HUDEP-2 (cell line): Measurements from ENCODE around the gene SDK1.

ENCODE experiments used
- DNase-seq, 76 experiments: peaks; one replicate each; lab custom pipeline; 2025; ENCODE audit not compliant: unreplicated experiment in 76 of 76; lab: John Stamatoyannopoulos, UW

The SDK1 gene

GRCh38 chr7:3446786-3447185 lies 145.7 kb downstream of the SDK1 start:
- DNase-seq: no peak

GRCh38 chr7:3451701-3452100 lies 150.6 kb downstream of the SDK1 start:
- no peak for DNase-seq

GRCh38 chr7:3453398-3453797 lies 152.3 kb downstream of the SDK1 start:
- DNase-seq: no peak

GRCh38 chr7:3455806-3456595 lies 154.9 kb downstream of the SDK1 start:
- no peak for DNase-seq

GRCh38 chr7:3459111-3459510 lies 158.1 kb downstream of the SDK1 start:
- no peak for DNase-seq

- no peak for DNase-seq
Measured at GRCh38 chr7:3461923-3462322, 160.9 kb downstream of the SDK1 start.

GRCh38 chr7:3463696-3464095 lies 162.6 kb downstream of the SDK1 start:
- no peak for DNase-seq

GRCh38 chr7:3464900-3465622 lies 164.0 kb downstream of the SDK1 start:
- no peak for DNase-seq

GRCh38 chr7:3466261-3466660 lies 165.2 kb downstream of the SDK1 start:
- no peak for DNase-seq

- DNase-seq: no peak
Measured at GRCh38 chr7:3469641-3470040, 168.6 kb downstream of the SDK1 start.

GRCh38 chr7:3480197-3480596 lies 179.1 kb downstream of the SDK1 start:
- no peak for DNase-seq

- DNase-seq: no peak
Measured at GRCh38 chr7:3481435-3481834, 180.4 kb downstream of the SDK1 start.

- peak in 5 of 76 experiments; percentile 1 to 11 (median 5) for DNase-seq
Measured at GRCh38 chr7:3482147-3482921, 181.3 kb downstream of the SDK1 start.

GRCh38 chr7:3486841-3487240 lies 185.8 kb downstream of the SDK1 start:
- DNase-seq: no peak

GRCh38 chr7:3488829-3489228 lies 187.8 kb downstream of the SDK1 start:
- DNase-seq: no peak

GRCh38 chr7:3493499-3493898 lies 192.4 kb downstream of the SDK1 start:
- DNase-seq: no peak

GRCh38 chr7:3494947-3495346 lies 193.9 kb downstream of the SDK1 start:
- DNase-seq: no peak

- no peak for DNase-seq
Measured at GRCh38 chr7:3495530-3495929, 194.5 kb downstream of the SDK1 start.

GRCh38 chr7:3495954-3496353 lies 194.9 kb downstream of the SDK1 start:
- DNase-seq: no peak

GRCh38 chr7:3497796-3498195 lies 196.7 kb downstream of the SDK1 start:
- no peak for DNase-seq

- DNase-seq: no peak
Measured at GRCh38 chr7:3501671-3502070, 200.6 kb downstream of the SDK1 start.
